Panc1 (cell line): Measurements from ENCODE around the gene MTG1. TPM values are rescaled to one million over a fixed set of nuclear protein-coding genes. Genes with fewer than 3 reads are reported as not detected.

ENCODE experiments used
- ATAC-seq: fragments of 200-7000 bp; cut with Tn5 transposase; 2 replicates; pipeline ENCODE4 v1.9.1; 2020; ENCODE audit warnings: mild to moderate bottlenecking, moderate library complexity
- BruUV-seq: library from RNA; stranded (reverse); fragments of 400-500 nt; replicated peaks from 2 replicates; lab custom pipeline; 2021; lab: Mats Ljungman, UMichigan
- CTCF ChIA-PET: fragments of 300-600 bp; sonication (Branson Sonifier 250); formaldehyde crosslinking; loops from one replicate; lab custom pipeline; 2022; ENCODE audit warnings: antibody characterized with exemption; lab: Charles Lee
- POLR2A ChIA-PET: fragments of 300-600 bp; sonication (Branson Sonifier 250); formaldehyde crosslinking; loops from one replicate; lab custom pipeline; 2022; ENCODE audit warnings: antibody characterized with exemption; lab: Charles Lee
- DNase-seq: peaks from one replicate; pipeline ENCODE4 v3.0.0-alpha.2; 2010; ENCODE audit warnings: low read depth, low spot score
- H3K27ac ChIP-seq: 2 replicates; pipeline ENCODE4 v1.5.1; 2011; ENCODE audit warnings: mild to moderate bottlenecking, low read length, inconsistent platforms
- H3K27me3 ChIP-seq: fragments of 200-500 bp; sonication (Bioruptor generic); 2 replicates; pipeline ENCODE4 v1.6.0; 2014; ENCODE audit warnings: low read length, inconsistent platforms; ENCODE audit not compliant: control insufficient read depth, insufficient read depth
- H3K36me3 ChIP-seq: fragments of 200-500 bp; sonication (Bioruptor generic); 2 replicates; pipeline ENCODE4 v1.5.1; 2014; ENCODE audit warnings: inconsistent platforms, mild to moderate bottlenecking, low read length, moderate library complexity; ENCODE audit not compliant: control insufficient read depth, insufficient read depth
- H3K4me1 ChIP-seq: 2 replicates; pipeline ENCODE4 v1.5.1; 2011; ENCODE audit warnings: inconsistent platforms, mild to moderate bottlenecking, low read length, moderate library complexity; ENCODE audit not compliant: control insufficient read depth, insufficient read depth
- H3K4me3 ChIP-seq, 2 experiments: 2 replicates each; pipeline ENCODE4 v1.5.1; 2011 to 2012; ENCODE audit warnings: low read depth in 2 of 2, low read length in 2 of 2, mild to moderate bottlenecking in 2 of 2, inconsistent platforms in 1 of 2, moderate library complexity in 1 of 2
- H3K9me3 ChIP-seq: fragments of 200-500 bp; sonication (Bioruptor generic); 2 replicates; pipeline ENCODE4 v1.5.1; 2014; ENCODE audit warnings: low read depth, mild to moderate bottlenecking, inconsistent platforms, low read length, moderate library complexity; ENCODE audit not compliant: control insufficient read depth, insufficient read depth
- POLR2AphosphoS5 ChIP-seq: IDR thresholded peaks from 2 replicates; pipeline ENCODE4 v1.6.1; 2012; ENCODE audit warnings: mild to moderate bottlenecking, low read depth, low read length, moderate library complexity
- SIN3A ChIP-seq: IDR thresholded peaks from 2 replicates; pipeline ENCODE4 v1.6.1; 2012; ENCODE audit warnings: low read depth, mild to moderate bottlenecking, low read length, moderate library complexity, borderline replicate concordance; ENCODE audit not compliant: insufficient read depth
- TCF7L2 ChIP-seq: IDR thresholded peaks from 2 replicates; pipeline ENCODE4 v1.6.1; 2011; ENCODE audit warnings: mild to moderate bottlenecking, low read depth, low read length, inconsistent platforms
- in situ Hi-C: cut with HindIII; loops from 2 replicates; pipeline ENCODE4 v1.10.0; 2016; ENCODE audit warnings: low sequenced_read_pairs, low pct_unique_long_range_greater_than_20kb
- intact Hi-C: fragments of 100-400 bp; cut with micrococcal nuclease; formaldehyde crosslinking; loops from one replicate; pipeline ENCODE4 v1.10.0; 2022; ENCODE audit not compliant: unreplicated experiment
- microRNA-seq: library from miRNA; unstranded; fragments of <30 nt; microRNA quantifications from one replicate; pipeline ENCODE4 v1.1.0, GENCODE V29; 2020; ENCODE audit not compliant: unreplicated experiment
- total RNA-seq: library from RNA; stranded (reverse); gene quantifications from one replicate; pipeline ENCODE4 v1.2.1, GENCODE V29; 2021; ENCODE audit not compliant: unreplicated experiment
- TF ChIP-seq, protein P1 (sequence below): fragments of 450-650 bp; IDR thresholded peaks from 2 replicates; pipeline ENCODE4 v1.5.1; 2017; ENCODE audit warnings: mild to moderate bottlenecking
- TF ChIP-seq, protein P2 (sequence below), 2 experiments: IDR thresholded peaks; 2 replicates each; pipeline ENCODE4 v1.6.1; 2011 to 2012; ENCODE audit warnings: low read depth in 2 of 2, control low read depth in 1 of 2, low read length in 1 of 2, mild to moderate bottlenecking in 1 of 2, moderate library complexity in 1 of 2; ENCODE audit not compliant: insufficient read depth in 1 of 2

The MTG1 gene
- total RNA-seq, 1 experiment from 2014 or later = 96.4 TPM

DNA sequence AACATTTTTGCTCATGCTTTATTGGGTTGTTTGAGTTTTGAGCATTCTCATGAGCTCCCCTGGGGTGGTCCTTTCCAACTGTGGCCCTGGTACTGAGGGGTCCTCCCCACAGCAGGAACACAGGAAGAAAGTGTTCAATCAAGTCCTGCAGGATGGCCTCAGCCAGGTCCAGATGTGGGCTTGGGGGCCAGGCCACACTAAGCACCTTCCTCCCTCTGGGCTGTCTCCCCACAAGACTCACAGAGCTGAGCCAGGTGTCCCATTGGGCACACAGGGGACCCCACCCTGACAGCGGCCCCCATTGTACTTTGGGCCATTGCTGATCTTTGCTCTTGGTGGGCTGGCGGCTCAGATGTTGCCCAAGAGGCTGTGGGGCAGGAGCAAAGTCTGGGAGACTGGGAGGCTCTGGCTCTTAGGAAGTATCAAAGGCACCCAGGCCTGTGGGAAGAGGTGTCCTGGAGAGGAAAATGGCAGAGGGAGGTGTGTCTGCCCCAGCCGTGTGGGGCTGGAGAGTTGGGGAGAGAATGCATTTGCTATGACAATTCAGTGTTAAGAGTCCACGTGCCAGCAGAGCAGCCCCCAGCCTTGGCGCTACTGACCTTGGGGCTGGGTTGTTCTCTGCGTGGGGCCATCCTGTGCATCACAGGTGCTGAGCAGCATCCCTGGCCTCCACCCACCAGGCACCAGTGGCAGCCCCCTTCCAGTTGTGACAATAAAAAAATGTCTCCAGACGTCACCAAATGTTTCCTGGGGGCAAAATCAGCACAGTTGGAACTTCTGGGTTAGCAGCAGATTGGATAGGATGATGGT, 77.5 kb downstream of the MTG1 start:
- TF ChIP-seq, protein P1, sequence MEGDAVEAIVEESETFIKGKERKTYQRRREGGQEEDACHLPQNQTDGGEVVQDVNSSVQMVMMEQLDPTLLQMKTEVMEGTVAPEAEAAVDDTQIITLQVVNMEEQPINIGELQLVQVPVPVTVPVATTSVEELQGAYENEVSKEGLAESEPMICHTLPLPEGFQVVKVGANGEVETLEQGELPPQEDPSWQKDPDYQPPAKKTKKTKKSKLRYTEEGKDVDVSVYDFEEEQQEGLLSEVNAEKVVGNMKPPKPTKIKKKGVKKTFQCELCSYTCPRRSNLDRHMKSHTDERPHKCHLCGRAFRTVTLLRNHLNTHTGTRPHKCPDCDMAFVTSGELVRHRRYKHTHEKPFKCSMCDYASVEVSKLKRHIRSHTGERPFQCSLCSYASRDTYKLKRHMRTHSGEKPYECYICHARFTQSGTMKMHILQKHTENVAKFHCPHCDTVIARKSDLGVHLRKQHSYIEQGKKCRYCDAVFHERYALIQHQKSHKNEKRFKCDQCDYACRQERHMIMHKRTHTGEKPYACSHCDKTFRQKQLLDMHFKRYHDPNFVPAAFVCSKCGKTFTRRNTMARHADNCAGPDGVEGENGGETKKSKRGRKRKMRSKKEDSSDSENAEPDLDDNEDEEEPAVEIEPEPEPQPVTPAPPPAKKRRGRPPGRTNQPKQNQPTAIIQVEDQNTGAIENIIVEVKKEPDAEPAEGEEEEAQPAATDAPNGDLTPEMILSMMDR = no peak
- TF ChIP-seq TCF7L2 (no peak), SIN3A (no peak), POLR2AphosphoS5 (no peak)
- TF ChIP-seq, protein P2, sequence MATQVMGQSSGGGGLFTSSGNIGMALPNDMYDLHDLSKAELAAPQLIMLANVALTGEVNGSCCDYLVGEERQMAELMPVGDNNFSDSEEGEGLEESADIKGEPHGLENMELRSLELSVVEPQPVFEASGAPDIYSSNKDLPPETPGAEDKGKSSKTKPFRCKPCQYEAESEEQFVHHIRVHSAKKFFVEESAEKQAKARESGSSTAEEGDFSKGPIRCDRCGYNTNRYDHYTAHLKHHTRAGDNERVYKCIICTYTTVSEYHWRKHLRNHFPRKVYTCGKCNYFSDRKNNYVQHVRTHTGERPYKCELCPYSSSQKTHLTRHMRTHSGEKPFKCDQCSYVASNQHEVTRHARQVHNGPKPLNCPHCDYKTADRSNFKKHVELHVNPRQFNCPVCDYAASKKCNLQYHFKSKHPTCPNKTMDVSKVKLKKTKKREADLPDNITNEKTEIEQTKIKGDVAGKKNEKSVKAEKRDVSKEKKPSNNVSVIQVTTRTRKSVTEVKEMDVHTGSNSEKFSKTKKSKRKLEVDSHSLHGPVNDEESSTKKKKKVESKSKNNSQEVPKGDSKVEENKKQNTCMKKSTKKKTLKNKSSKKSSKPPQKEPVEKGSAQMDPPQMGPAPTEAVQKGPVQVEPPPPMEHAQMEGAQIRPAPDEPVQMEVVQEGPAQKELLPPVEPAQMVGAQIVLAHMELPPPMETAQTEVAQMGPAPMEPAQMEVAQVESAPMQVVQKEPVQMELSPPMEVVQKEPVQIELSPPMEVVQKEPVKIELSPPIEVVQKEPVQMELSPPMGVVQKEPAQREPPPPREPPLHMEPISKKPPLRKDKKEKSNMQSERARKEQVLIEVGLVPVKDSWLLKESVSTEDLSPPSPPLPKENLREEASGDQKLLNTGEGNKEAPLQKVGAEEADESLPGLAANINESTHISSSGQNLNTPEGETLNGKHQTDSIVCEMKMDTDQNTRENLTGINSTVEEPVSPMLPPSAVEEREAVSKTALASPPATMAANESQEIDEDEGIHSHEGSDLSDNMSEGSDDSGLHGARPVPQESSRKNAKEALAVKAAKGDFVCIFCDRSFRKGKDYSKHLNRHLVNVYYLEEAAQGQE (IDR thresholded peaks at IDR 0.05; ENCODE audit: insufficient read depth in 1 of 2, low read depth in 2 of 2, low read length in 1 of 2) = no peak
- H3K27me3 ChIP-seq = peaks cover 8% of the 10 kb centered on the region
- BruUV-seq = no TSS peak
- H3K36me3 ChIP-seq = no peaks in the 10 kb centered on the region
- intact Hi-C loops = no loop called here
- no peaks in the 10 kb centered on the region for H3K9me3 ChIP-seq
- ATAC-seq (no peak), DNase-seq (no peak)
- in situ Hi-C loops = no loop called here
- H3K4me1 ChIP-seq = 0 out of 2 replicates have a peak, but pooled peaks cover 3% of the 10 kb centered on the region
- H3K4me3 ChIP-seq = no peak overlapping the region
- H3K27ac ChIP-seq = no peak overlapping the region
- POLR2A ChIA-PET = no interaction called here
- CTCF ChIA-PET = no interaction called here

Small RNA genes within 50 kb of the gene (microRNA-seq; reads per million reads assigned to microRNA genes)
- 6.7 reads per million, percentile 20 among the genes with 10 or more reads in this experiment for gene MIR3944

Other genes with a start within 250 kb of the MTG1 start
- 2.6 TPM for gene KNDC1, start 233.9 kb upstream of the MTG1 start, total RNA-seq
- gene UTF1, start 163.9 kb upstream of the MTG1 start, total RNA-seq = not detected
- gene VENTX, start 156.3 kb upstream of the MTG1 start, total RNA-seq = not detected
- gene ADAM8, start 117.3 kb upstream of the MTG1 start, total RNA-seq = 3.7 TPM
- 93.7 TPM for gene TUBGCP2, start 85.3 kb upstream of the MTG1 start, total RNA-seq
- gene ZNF511, start 85.2 kb upstream of the MTG1 start, total RNA-seq = 93.8 TPM
- 1.9 TPM for gene CALY, start 57.3 kb upstream of the MTG1 start, total RNA-seq
- 0.21 TPM for gene PRAP1, start 46.8 kb upstream of the MTG1 start, total RNA-seq
- 39.6 TPM for gene FUOM, start 36.1 kb upstream of the MTG1 start, total RNA-seq
- 165 TPM for gene ECHS1, start 20.8 kb upstream of the MTG1 start, total RNA-seq
- gene PAOX, start 14.9 kb upstream of the MTG1 start, total RNA-seq = 9.3 TPM
- 0.64 TPM for gene SPRN, start 30.5 kb downstream of the MTG1 start, total RNA-seq
- gene SCART1, start 59.8 kb downstream of the MTG1 start, total RNA-seq = 0.57 TPM
- gene CYP2E1, start 133.2 kb downstream of the MTG1 start, total RNA-seq = 1.1 TPM
- gene SYCE1, start 171.4 kb downstream of the MTG1 start, total RNA-seq = not detected
- gene FRG2B, start 232.6 kb downstream of the MTG1 start, total RNA-seq = not detected